Calu3 (cell line): ENCODE measurements around the gene SLC5A1. TPM values are rescaled to one million over a fixed set of nuclear protein-coding genes. Genes with fewer than 3 reads are reported as not detected.

Experiments used
- BruUV-seq: library from RNA; stranded (reverse); fragments of 400-500 nt; replicated peaks from 2 replicates; lab custom pipeline; 2021; lab: Mats Ljungman, UMichigan
- CTCF ChIA-PET: fragments of 300-600 bp; sonication (Branson Sonifier 250); formaldehyde crosslinking; loops from one replicate; lab custom pipeline; 2022; ENCODE audit warnings: antibody characterized with exemption; lab: Charles Lee
- DNase-seq: peaks from one replicate; pipeline ENCODE4 v3.0.0; 2022
- H3K27ac Mint-ChIP-seq: one replicate; pipeline ENCODE4 v1.8.0; 2022; ENCODE audit warnings: mixed read lengths; ENCODE audit not compliant: unreplicated experiment
- H3K27me3 Mint-ChIP-seq: one replicate; pipeline ENCODE4 v1.8.0; 2022; ENCODE audit warnings: mixed read lengths; ENCODE audit not compliant: unreplicated experiment
- H3K36me3 Mint-ChIP-seq: one replicate; pipeline ENCODE4 v1.8.0; 2022; ENCODE audit warnings: mild to moderate bottlenecking, moderate library complexity, mixed read lengths; ENCODE audit not compliant: insufficient read depth, unreplicated experiment
- H3K4me1 Mint-ChIP-seq: one replicate; pipeline ENCODE4 v1.8.0; 2022; ENCODE audit warnings: mild to moderate bottlenecking, low read depth, mixed read lengths; ENCODE audit not compliant: unreplicated experiment
- H3K4me3 Mint-ChIP-seq: one replicate; pipeline ENCODE4 v1.8.0; 2022; ENCODE audit warnings: mild to moderate bottlenecking, low read depth, moderate library complexity, mixed read lengths; ENCODE audit not compliant: unreplicated experiment
- H3K9me3 Mint-ChIP-seq: one replicate; pipeline ENCODE4 v1.8.0; 2022; ENCODE audit warnings: low read depth, mixed read lengths; ENCODE audit not compliant: unreplicated experiment
- CTCF ChIP-seq: fragments of 200-600 bp; IDR thresholded peaks from one replicate; pipeline ENCODE4 v1.8.0; 2022; ENCODE audit warnings: antibody characterized with exemption; ENCODE audit not compliant: unreplicated experiment
- intact Hi-C: fragments of 100-400 bp; cut with micrococcal nuclease; formaldehyde crosslinking; loops from one replicate; pipeline ENCODE4 v1.10.0; 2022; ENCODE audit not compliant: unreplicated experiment
- total RNA-seq: library from RNA; stranded (reverse); gene quantifications from 2 replicates; pipeline ENCODE4 v1.2.3, GENCODE V29; 2022

The SLC5A1 gene
- total RNA-seq, 1 experiment from 2014 or later: 8.6 TPM

GRCh38 chr22:32073262-32073661, 30.2 kb downstream of the SLC5A1 start:
- Mint-ChIP-seq H3K27ac (no peak overlapping the region), H3K36me3 (no peaks in the 10 kb centered on the region), H3K9me3 (no peaks in the 10 kb centered on the region), H3K4me1 (peaks cover 12% of the 10 kb centered on the region), H3K4me3 (no peak overlapping the region), H3K27me3 (peaks cover 14% of the 10 kb centered on the region)
- TF ChIP-seq CTCF: no peak
- CTCF ChIA-PET: no interaction called here
- no TSS peak for BruUV-seq
- no peak for DNase-seq
- intact Hi-C loops: no loop called here

GRCh38 chr22:32073823-32074380, 30.8 kb downstream of the SLC5A1 start:
- no peak for TF ChIP-seq CTCF
- H3K27me3 Mint-ChIP-seq: peaks cover 14% of the 10 kb centered on the region
- intact Hi-C loops: no loop called here
- no peak for DNase-seq
- H3K36me3 Mint-ChIP-seq: no peaks in the 10 kb centered on the region
- CTCF ChIA-PET: no interaction called here
- no peak overlapping the region for H3K4me3 Mint-ChIP-seq
- peaks cover 12% of the 10 kb centered on the region for H3K4me1 Mint-ChIP-seq
- no peak overlapping the region for H3K27ac Mint-ChIP-seq
- no peaks in the 10 kb centered on the region for H3K9me3 Mint-ChIP-seq
- BruUV-seq: no TSS peak

DNA sequence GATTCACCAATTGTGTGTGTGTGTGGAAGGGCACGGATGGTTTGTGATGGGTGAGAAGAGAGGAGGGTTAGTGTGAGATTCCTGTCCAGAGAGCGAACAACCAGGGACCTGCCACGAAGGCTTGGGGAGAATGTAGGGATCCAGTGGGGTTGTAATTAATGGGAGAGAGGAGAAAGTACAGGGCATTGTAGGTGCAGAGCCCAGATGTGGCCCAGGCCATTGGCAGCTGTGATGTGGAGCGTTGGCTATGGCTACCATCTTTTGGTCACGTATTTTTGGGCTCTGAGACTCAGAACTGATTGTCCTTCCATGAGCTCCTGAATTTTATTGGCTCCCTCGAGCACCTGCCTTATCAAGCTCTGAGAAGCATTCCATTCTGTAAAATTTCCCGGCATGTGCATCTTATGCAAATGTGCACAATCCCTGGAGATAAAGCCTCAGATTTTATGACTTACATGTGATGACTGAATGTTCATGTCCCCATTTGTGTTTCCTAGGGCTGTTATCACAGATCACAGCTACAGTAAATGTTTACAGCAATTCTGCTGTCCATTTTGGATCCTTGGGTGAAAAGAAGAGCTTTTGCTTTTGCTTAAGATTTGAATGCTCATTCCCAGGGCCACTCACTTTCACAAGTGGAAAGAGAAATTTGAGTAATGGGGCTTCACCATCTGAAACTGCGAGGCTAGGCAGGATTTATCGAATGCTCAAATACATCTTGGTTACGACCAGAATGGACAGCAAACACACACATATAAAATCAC, 33.1 kb downstream of the SLC5A1 start:
- Mint-ChIP-seq H3K4me3 (no peak overlapping the region), H3K27ac (no peak overlapping the region), H3K4me1 (peaks cover 27% of the 10 kb centered on the region), H3K36me3 (peaks cover 3% of the 10 kb centered on the region), H3K27me3 (peaks cover 14% of the 10 kb centered on the region), H3K9me3 (no peaks in the 10 kb centered on the region)
- intact Hi-C loops: loop anchor here (5.0 kb wide), 1 partner anchor 54 kb away; no protein-coding TSS in a partner anchor
- no TSS peak for BruUV-seq
- CTCF ChIA-PET: no interaction called here
- no peak for DNase-seq
- no peak for TF ChIP-seq CTCF

DNA sequence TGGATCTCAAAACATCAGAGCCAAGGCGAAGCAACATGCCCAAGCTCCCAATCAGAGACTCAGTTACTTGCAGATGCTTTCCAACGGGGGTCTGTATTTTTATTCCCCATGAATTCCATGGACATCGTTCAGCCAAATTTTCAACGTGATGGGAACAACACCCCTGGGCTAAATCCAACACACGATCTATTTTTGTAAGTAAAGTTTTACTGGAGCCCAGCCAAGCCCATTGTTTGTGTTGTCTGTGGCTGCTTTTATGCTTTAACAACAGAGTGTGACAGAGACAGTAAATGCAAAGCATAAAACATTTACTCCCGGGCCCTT, 33.7 kb downstream of the SLC5A1 start:
- H3K4me3 Mint-ChIP-seq: no peak overlapping the region
- no peaks in the 10 kb centered on the region for H3K9me3 Mint-ChIP-seq
- H3K36me3 Mint-ChIP-seq: peaks cover 3% of the 10 kb centered on the region
- H3K27ac Mint-ChIP-seq: no peak overlapping the region
- no peak for TF ChIP-seq CTCF
- no TSS peak for BruUV-seq
- CTCF ChIA-PET: no interaction called here
- peaks cover 27% of the 10 kb centered on the region for H3K4me1 Mint-ChIP-seq
- intact Hi-C loops: loop anchor here (5.0 kb wide), 1 partner anchor 54 kb away; no protein-coding TSS in a partner anchor
- peaks cover 14% of the 10 kb centered on the region for H3K27me3 Mint-ChIP-seq
- no peak for DNase-seq
